Fibroblast of lung (primary cell): ENCODE data around the gene KCNMA1.

ENCODE experiments used
- CTCF ChIP-seq, 2 donors: IDR thresholded peaks in 1 of 2; conservative IDR thresholded peaks in 1 of 2; 1 replicate in 1 of 2; 2 replicates in 1 of 2; pipeline ENCODE4 v1.5.1; 2011 to 2012; ENCODE audit warnings: low read length in 2 of 2, control low read depth in 1 of 2, inconsistent platforms in 1 of 2, low read depth in 1 of 2, mild to moderate bottlenecking in 1 of 2
- EZH2 ChIP-seq: IDR thresholded peaks from 2 replicates; pipeline ENCODE4 v1.5.1; 2012; ENCODE audit warnings: low read length, control low read depth, mild to moderate bottlenecking; ENCODE audit errors: missing control alignments

GRCh38 chr10:76866841-76867586, 770.6 kb downstream of the KCNMA1 start:
- TF ChIP-seq CTCF (conservative IDR thresholded peaks at IDR 0.05 in 1 of 2, IDR thresholded peaks at IDR 0.05 in 1 of 2; ENCODE audit: low read depth in 1 of 2, low read length in 2 of 2) (no peak), EZH2 (no peak)
